ENCODE measurements around the gene CHDH. TPM values are rescaled to one million over a fixed set of nuclear protein-coding genes. Genes with fewer than 3 reads are reported as not detected.

Gene CHDH
- total RNA-seq, 1 donor from 2014 or later, result 3.2 TPM

GRCh38 chr3:53795176-53795575 is 51.0 kb downstream of the CHDH start:
- H3K9me3 Mint-ChIP-seq, result no peaks in the 10 kb centered on the region
- no peak overlapping the region for H3K4me3 Mint-ChIP-seq
- peaks cover 17% of the 10 kb centered on the region for H3K4me1 Mint-ChIP-seq
- no peak for DNase-seq (ENCODE audit: low spot score in 2 of 2, unreplicated experiment in 2 of 2)
- no peaks in the 10 kb centered on the region for H3K36me3 Mint-ChIP-seq
- no peak for TF ChIP-seq CTCF (IDR thresholded peaks at IDR 0.05; ENCODE audit: unreplicated experiment)
- H3K27me3 Mint-ChIP-seq (ENCODE audit: low read depth), result peaks cover 2% of the 10 kb centered on the region
- no peak overlapping the region for H3K27ac Mint-ChIP-seq

- no peaks in the 10 kb centered on the region for H3K36me3 Mint-ChIP-seq
- H3K4me3 Mint-ChIP-seq, result no peak overlapping the region
- H3K27me3 Mint-ChIP-seq (ENCODE audit: low read depth), result peaks cover 6% of the 10 kb centered on the region
- TF ChIP-seq CTCF (IDR thresholded peaks at IDR 0.05; ENCODE audit: unreplicated experiment), result no peak
- no peaks in the 10 kb centered on the region for H3K9me3 Mint-ChIP-seq
- H3K4me1 Mint-ChIP-seq, result peaks cover 17% of the 10 kb centered on the region
- DNase-seq (ENCODE audit: low spot score in 2 of 2, unreplicated experiment in 2 of 2), result no peak
- H3K27ac Mint-ChIP-seq, result no peak overlapping the region
These were observed 51.6 kb downstream of the CHDH start for GRCh38 chr3:53794597-53794996.

- H3K27me3 Mint-ChIP-seq (ENCODE audit: low read depth), result peaks cover 21% of the 10 kb centered on the region
- H3K4me1 Mint-ChIP-seq, result peaks cover 17% of the 10 kb centered on the region
These were observed 53.4 kb downstream of the CHDH start for GRCh38 chr3:53792866-53793265.

GRCh38 chr3:53791317-53791716 is 54.9 kb downstream of the CHDH start:
- no peak for DNase-seq (ENCODE audit: low spot score in 2 of 2, unreplicated experiment in 2 of 2)
- Mint-ChIP-seq H3K36me3 (no peaks in the 10 kb centered on the region), H3K9me3 (no peaks in the 10 kb centered on the region), H3K4me3 (no peak overlapping the region), H3K4me1 (peaks cover 14% of the 10 kb centered on the region), H3K27me3 (ENCODE audit: low read depth) (peaks cover 30% of the 10 kb centered on the region), H3K27ac (no peak overlapping the region)
- no peak for TF ChIP-seq CTCF (IDR thresholded peaks at IDR 0.05; ENCODE audit: unreplicated experiment)

More at GRCh38 chr3:53792866-53793265, 53.4 kb downstream of the CHDH start:
- H3K27ac Mint-ChIP-seq, result no peak overlapping the region
- DNase-seq (ENCODE audit: low spot score in 2 of 2, unreplicated experiment in 2 of 2), result no peak
- TF ChIP-seq CTCF (IDR thresholded peaks at IDR 0.05; ENCODE audit: unreplicated experiment), result no peak
- H3K36me3 Mint-ChIP-seq, result no peaks in the 10 kb centered on the region
- H3K9me3 Mint-ChIP-seq, result no peaks in the 10 kb centered on the region
- no peak overlapping the region for H3K4me3 Mint-ChIP-seq

- DNase-seq (ENCODE audit: low spot score in 2 of 2, unreplicated experiment in 2 of 2), result no peak
- no peak for TF ChIP-seq CTCF (IDR thresholded peaks at IDR 0.05; ENCODE audit: unreplicated experiment)
- H3K4me1 Mint-ChIP-seq, result peaks cover 9% of the 10 kb centered on the region
- H3K9me3 Mint-ChIP-seq, result no peaks in the 10 kb centered on the region
- peaks cover 30% of the 10 kb centered on the region for H3K27me3 Mint-ChIP-seq (ENCODE audit: low read depth)
- H3K36me3 Mint-ChIP-seq, result no peaks in the 10 kb centered on the region
- no peak overlapping the region for H3K27ac Mint-ChIP-seq
- H3K4me3 Mint-ChIP-seq, result no peak overlapping the region
These were observed 55.7 kb downstream of the CHDH start for GRCh38 chr3:53790470-53790869.

GRCh38 chr3:53789459-53789858 is 56.8 kb downstream of the CHDH start:
- H3K36me3 Mint-ChIP-seq, result no peaks in the 10 kb centered on the region
- no peak overlapping the region for H3K27ac Mint-ChIP-seq
- TF ChIP-seq CTCF (IDR thresholded peaks at IDR 0.05; ENCODE audit: unreplicated experiment), result no peak
- H3K27me3 Mint-ChIP-seq (ENCODE audit: low read depth), result peaks cover 30% of the 10 kb centered on the region
- H3K4me3 Mint-ChIP-seq, result no peak overlapping the region
- DNase-seq (ENCODE audit: low spot score in 2 of 2, unreplicated experiment in 2 of 2), result no peak
- H3K9me3 Mint-ChIP-seq, result no peaks in the 10 kb centered on the region
- peaks cover 2% of the 10 kb centered on the region for H3K4me1 Mint-ChIP-seq
